Sigmoid colon (tissue), 7 donors: ENCODE results near the gene SMARCA2. TPM values are rescaled to one million over a fixed set of nuclear protein-coding genes. Genes with fewer than 3 reads are reported as not detected.

ENCODE experiments used
- DNase-seq: peaks from one replicate; pipeline ENCODE4 v3.0.0-alpha.2; 2019
- H3K27ac ChIP-seq, 4 donors: fragments of 200-600 bp; sonication (generic); one replicate each; pipeline ENCODE4 v1.5.1; 2016 to 2019; ENCODE audit warnings: mild to moderate bottlenecking in 1 of 4
- H3K27me3 ChIP-seq, 3 donors: fragments of 200-600 bp; sonication (generic); one replicate each; pipeline ENCODE4 v1.5.1; 2019; ENCODE audit warnings: mild to moderate bottlenecking in 1 of 3
- H3K36me3 ChIP-seq, 4 donors: fragments of 200-600 bp; sonication (generic); one replicate each; pipeline ENCODE4 v1.5.1; 2016 to 2019
- H3K4me1 ChIP-seq, 4 donors: fragments of 200-600 bp; sonication (generic); one replicate each; pipeline ENCODE4 v1.5.1; 2017 to 2019
- H3K4me3 ChIP-seq, 4 donors: fragments of 200-600 bp; sonication (generic); one replicate each; pipeline ENCODE4 v1.5.1; 2017 to 2019; ENCODE audit warnings: mild to moderate bottlenecking in 2 of 4, moderate library complexity in 1 of 4
- H3K9me3 ChIP-seq, 4 donors: fragments of 200-600 bp in 3 of 4; sonication (generic) in 3 of 4; one replicate each; pipeline versions ENCODE4 v1.5.1 to v1.6.1; 2013 to 2019
- EP300 ChIP-seq, 4 donors: sonication (generic); formaldehyde crosslinking; IDR thresholded peaks; one replicate each; pipeline ENCODE4 v1.6.1; 2017; ENCODE audit warnings: antibody characterized with exemption in 4 of 4
- POLR2A ChIP-seq, 2 donors: fragments of 450-650 bp; IDR thresholded peaks; one replicate each; pipeline ENCODE4 v1.6.1; 2016; ENCODE audit warnings: antibody characterized with exemption in 2 of 2, mild to moderate bottlenecking in 2 of 2, moderate library complexity in 2 of 2
- POLR2AphosphoS5 ChIP-seq, 4 donors: sonication (generic); formaldehyde crosslinking; IDR thresholded peaks; one replicate each; pipeline ENCODE4 v1.6.1; 2017; ENCODE audit warnings: antibody characterized with exemption in 4 of 4
- WGBS, 2 donors: extraction: QIAGEN DNeasy Blood & Tissue Kit; methylation state at CpG; one replicate each; pipeline ENCODE4 v1.1.7; 2013; 5-methylcytosine and 5-hydroxymethylcytosine counted together
- intact Hi-C: fragments of 100-400 bp; cut with DNase I; formaldehyde crosslinking; loops from one replicate; pipeline ENCODE4 v1.15.1; 2023
- polyA plus RNA-seq, 3 donors: library from polyadenylated mRNA; stranded (reverse); fragments of 200-250 nt; gene quantifications; one replicate each; pipeline ENCODE4 v1.2.3, GENCODE V29; 2013
- total RNA-seq, 4 donors: library from RNA; depleted of rRNA; stranded (reverse); fragments of >200 nt; gene quantifications; one replicate each; pipeline ENCODE4 v1.1.0, GENCODE V29; 2016
- TF ChIP-seq, protein P1 (sequence below), 4 experiments: fragments of 450-650 bp in 3 of 4; fragments of 200-600 bp in 1 of 4; IDR thresholded peaks; one replicate each; pipeline ENCODE4 v1.5.1; 2016 to 2019; ENCODE audit warnings: antibody characterized with exemption in 4 of 4, mild to moderate bottlenecking in 3 of 4, moderate library complexity in 2 of 4
- donor health status: healthy with polysubstance abuse.
- donor health status: Bipolar disorder and iron deficiency.
- donor health status: healthy.

Gene SMARCA2
- total and polyA plus RNA-seq, 7 donors = 32.1 to 209 (median 75.0) TPM

DNA sequence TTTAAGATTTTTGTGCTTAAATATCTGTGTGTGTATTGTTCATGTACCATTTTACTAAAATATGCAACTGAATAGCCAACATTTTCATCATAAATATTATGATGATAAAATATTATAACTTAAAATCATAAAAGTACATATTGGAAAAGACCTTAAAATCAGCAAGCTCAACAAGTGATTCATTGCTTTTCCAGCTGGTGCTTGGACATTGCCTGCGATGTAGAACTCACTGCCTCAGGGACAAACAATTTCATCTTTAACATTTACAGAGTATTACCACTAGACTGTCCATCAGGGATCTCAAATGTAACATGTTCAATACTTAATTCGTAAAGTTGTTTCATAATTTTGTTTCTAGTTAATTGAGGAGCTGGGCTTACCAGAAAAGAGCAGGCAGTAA, 17.5 kb upstream of the SMARCA2 start:
- H3K27ac ChIP-seq = no peak overlapping the region
- no peaks in the 10 kb centered on the region for H3K27me3 ChIP-seq
- no peaks in the 10 kb centered on the region for H3K36me3 ChIP-seq
- H3K4me3 ChIP-seq = no peak overlapping the region
- no peak for DNase-seq
- intact Hi-C loops = no loop called here
- H3K4me1 ChIP-seq = no peaks in the 10 kb centered on the region
- TF ChIP-seq, protein P1, sequence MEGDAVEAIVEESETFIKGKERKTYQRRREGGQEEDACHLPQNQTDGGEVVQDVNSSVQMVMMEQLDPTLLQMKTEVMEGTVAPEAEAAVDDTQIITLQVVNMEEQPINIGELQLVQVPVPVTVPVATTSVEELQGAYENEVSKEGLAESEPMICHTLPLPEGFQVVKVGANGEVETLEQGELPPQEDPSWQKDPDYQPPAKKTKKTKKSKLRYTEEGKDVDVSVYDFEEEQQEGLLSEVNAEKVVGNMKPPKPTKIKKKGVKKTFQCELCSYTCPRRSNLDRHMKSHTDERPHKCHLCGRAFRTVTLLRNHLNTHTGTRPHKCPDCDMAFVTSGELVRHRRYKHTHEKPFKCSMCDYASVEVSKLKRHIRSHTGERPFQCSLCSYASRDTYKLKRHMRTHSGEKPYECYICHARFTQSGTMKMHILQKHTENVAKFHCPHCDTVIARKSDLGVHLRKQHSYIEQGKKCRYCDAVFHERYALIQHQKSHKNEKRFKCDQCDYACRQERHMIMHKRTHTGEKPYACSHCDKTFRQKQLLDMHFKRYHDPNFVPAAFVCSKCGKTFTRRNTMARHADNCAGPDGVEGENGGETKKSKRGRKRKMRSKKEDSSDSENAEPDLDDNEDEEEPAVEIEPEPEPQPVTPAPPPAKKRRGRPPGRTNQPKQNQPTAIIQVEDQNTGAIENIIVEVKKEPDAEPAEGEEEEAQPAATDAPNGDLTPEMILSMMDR (IDR thresholded peaks at IDR 0.05) = no peak
- TF ChIP-seq POLR2AphosphoS5 (IDR thresholded peaks at IDR 0.05) = no peak
- TF ChIP-seq POLR2A (IDR thresholded peaks at IDR 0.05) = no peak
- TF ChIP-seq EP300 (IDR thresholded peaks at IDR 0.05) = no peak
- WGBS, 2 donors = 81 to 89% methylated on average over 2 of the region's 2 CpGs
- no peaks in the 10 kb centered on the region for H3K9me3 ChIP-seq

GRCh38 chr9:1998111-1998510, 17.0 kb upstream of the SMARCA2 start:
- no peaks in the 10 kb centered on the region for H3K27me3 ChIP-seq
- no peak overlapping the region for H3K27ac ChIP-seq
- TF ChIP-seq EP300 (IDR thresholded peaks at IDR 0.05) = no peak
- TF ChIP-seq POLR2A (IDR thresholded peaks at IDR 0.05) = no peak
- no peaks in the 10 kb centered on the region for H3K36me3 ChIP-seq
- intact Hi-C loops = no loop called here
- H3K4me1 ChIP-seq = no peaks in the 10 kb centered on the region
- no peaks in the 10 kb centered on the region for H3K9me3 ChIP-seq
- H3K4me3 ChIP-seq = no peak overlapping the region
- no peak for DNase-seq
- 49 to 75% methylated on average over 2 of the region's 2 CpGs for WGBS, 2 donors

DNA sequence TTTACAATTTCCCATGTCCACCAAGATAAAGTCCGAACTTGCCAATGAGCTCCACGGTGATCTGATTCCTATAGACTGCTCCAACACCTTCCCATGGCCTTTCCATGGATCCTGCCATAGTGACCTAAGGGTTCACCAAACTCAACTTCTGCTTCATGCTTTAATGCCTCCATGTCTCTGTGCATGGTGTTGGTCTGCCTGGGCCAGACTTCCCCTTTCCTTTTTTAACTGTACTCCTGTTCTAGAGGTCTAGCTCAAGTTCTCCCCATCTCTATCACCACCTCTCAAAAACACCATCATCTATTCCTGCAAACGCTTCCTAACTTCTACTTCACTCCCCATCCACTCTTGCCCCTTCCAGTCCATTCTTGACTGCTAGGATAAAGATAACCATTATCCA, 14.8 kb upstream of the SMARCA2 start:
- Histone ChIP-seq H3K27ac (no peak overlapping the region), H3K4me3 (no peak overlapping the region), H3K9me3 (no peaks in the 10 kb centered on the region), H3K27me3 (no peaks in the 10 kb centered on the region), H3K4me1 (no peaks in the 10 kb centered on the region), H3K36me3 (no peaks in the 10 kb centered on the region)
- DNase-seq = no peak
- TF ChIP-seq EP300 (IDR thresholded peaks at IDR 0.05) (no peak), POLR2A (IDR thresholded peaks at IDR 0.05) (no peak), POLR2AphosphoS5 (IDR thresholded peaks at IDR 0.05) (no peak)
- TF ChIP-seq, protein P1 (IDR thresholded peaks at IDR 0.05) = no peak
- intact Hi-C loops = no loop called here
- 92 to 95% methylated on average over 3 of the region's 3 CpGs for WGBS, 2 donors

DNA sequence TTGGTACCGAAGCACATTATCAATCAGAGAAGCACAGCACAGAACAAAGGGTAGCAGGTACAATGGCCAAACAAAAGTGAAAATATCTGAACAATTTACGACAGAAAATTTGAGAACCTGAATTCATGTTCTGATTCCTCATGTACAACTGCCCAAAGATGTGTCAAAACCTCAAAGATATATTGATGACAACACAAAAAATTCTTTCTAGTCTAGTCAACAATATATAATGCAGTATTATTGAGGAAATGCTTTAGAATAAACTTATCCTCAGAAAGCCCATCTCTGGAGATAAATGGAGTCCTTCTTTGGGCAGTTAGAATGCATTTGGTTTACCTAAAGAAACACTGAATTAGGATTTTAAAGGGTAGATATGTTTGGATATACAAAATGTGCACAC, 6.8 kb upstream of the SMARCA2 start:
- Histone ChIP-seq H3K27ac (no peak overlapping the region), H3K4me3 (no peak overlapping the region), H3K36me3 (no peaks in the 10 kb centered on the region), H3K9me3 (no peaks in the 10 kb centered on the region), H3K4me1 (peaks cover 0 to 2% (median under 1%) of the 10 kb centered on the region in 4 donors), H3K27me3 (no peaks in the 10 kb centered on the region)
- WGBS, 2 donors = 91 to 96% methylated on average over 2 of the region's 2 CpGs
- intact Hi-C loops = no loop called here
- no peak for TF ChIP-seq POLR2A (IDR thresholded peaks at IDR 0.05)
- TF ChIP-seq, protein P1 (IDR thresholded peaks at IDR 0.05) = no peak
- no peak for TF ChIP-seq POLR2AphosphoS5 (IDR thresholded peaks at IDR 0.05)
- TF ChIP-seq EP300 (IDR thresholded peaks at IDR 0.05) = no peak
- DNase-seq = no peak

DNA sequence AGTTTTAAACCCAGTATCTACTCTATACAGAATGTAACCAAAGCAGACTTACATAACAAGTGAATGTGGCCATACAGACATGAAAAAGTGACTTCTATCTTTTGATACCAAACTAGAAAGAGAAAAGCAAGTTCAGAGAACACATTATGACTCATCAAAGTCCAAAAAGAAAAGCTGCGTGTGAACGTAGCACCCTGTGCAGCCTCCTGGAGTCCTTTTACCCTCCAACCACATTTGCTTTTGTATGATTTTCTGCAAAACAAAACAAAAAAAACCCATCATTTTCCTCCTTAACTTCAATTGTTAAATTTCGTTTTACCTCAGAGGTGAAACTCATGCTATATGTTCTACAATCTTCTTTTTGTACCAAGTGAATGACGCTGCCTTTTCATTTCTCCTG, 2.8 kb upstream of the SMARCA2 start:
- Histone ChIP-seq H3K27me3 (no peaks in the 10 kb centered on the region), H3K36me3 (no peaks in the 10 kb centered on the region), H3K27ac (no peak overlapping the region), H3K4me3 (no peak overlapping the region), H3K9me3 (no peaks in the 10 kb centered on the region), H3K4me1 (peaks cover 0 to 14% (median 9%) of the 10 kb centered on the region in 4 donors)
- no peak for TF ChIP-seq POLR2AphosphoS5 (IDR thresholded peaks at IDR 0.05)
- TF ChIP-seq EP300 (IDR thresholded peaks at IDR 0.05) = no peak
- no peak for DNase-seq
- 70 to 87% methylated on average over 4 of the region's 4 CpGs for WGBS, 2 donors
- intact Hi-C loops = loop anchor here (10.0 kb wide), 4 partner anchors 222 to 1512 kb away; partner anchors contain the start of genes PUM3 and RFX3
